H7 (cell line): ENCODE data around the gene SHROOM1. TPM values are rescaled to one million over a fixed set of nuclear protein-coding genes. Genes with fewer than 3 reads are reported as not detected.
A peak's percentile ranks its signal among the peaks of the same experiment; 100 is the strongest.

Experiments
- DNase-seq: peaks from one replicate; pipeline ENCODE4 v3.0.0; 2012
- H3K27me3 ChIP-seq: 2 replicates; pipeline ENCODE4 v1.6.0; 2011; ENCODE audit warnings: mild to moderate bottlenecking, low read length; ENCODE audit not compliant: control insufficient read depth, insufficient read depth
- H3K36me3 ChIP-seq: replicated peaks from 2 replicates; pipeline ENCODE4 v1.5.1; 2011; ENCODE audit warnings: low read length; ENCODE audit not compliant: control insufficient read depth, insufficient read depth
- H3K4me3 ChIP-seq: 2 replicates; pipeline ENCODE4 v1.5.1; 2011; ENCODE audit warnings: low read depth, mild to moderate bottlenecking, control low read depth, low read length, moderate library complexity; ENCODE audit not compliant: insufficient read depth
- total RNA-seq: library from RNA; depleted of rRNA; stranded (reverse); fragments of >200 nt; shearing (Covaris generic); gene quantifications from 2 replicates; pipeline ENCODE4 v1.2.3, GENCODE V29; 2014; rRNA removed

SHROOM1 gene, protein sequence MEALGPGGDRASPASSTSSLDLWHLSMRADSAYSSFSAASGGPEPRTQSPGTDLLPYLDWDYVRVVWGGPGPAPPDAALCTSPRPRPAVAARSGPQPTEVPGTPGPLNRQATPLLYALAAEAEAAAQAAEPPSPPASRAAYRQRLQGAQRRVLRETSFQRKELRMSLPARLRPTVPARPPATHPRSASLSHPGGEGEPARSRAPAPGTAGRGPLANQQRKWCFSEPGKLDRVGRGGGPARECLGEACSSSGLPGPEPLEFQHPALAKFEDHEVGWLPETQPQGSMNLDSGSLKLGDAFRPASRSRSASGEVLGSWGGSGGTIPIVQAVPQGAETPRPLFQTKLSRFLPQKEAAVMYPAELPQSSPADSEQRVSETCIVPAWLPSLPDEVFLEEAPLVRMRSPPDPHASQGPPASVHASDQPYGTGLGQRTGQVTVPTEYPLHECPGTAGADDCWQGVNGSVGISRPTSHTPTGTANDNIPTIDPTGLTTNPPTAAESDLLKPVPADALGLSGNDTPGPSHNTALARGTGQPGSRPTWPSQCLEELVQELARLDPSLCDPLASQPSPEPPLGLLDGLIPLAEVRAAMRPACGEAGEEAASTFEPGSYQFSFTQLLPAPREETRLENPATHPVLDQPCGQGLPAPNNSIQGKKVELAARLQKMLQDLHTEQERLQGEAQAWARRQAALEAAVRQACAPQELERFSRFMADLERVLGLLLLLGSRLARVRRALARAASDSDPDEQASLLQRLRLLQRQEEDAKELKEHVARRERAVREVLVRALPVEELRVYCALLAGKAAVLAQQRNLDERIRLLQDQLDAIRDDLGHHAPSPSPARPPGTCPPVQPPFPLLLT
- total RNA-seq: 1.3 and 4.0 TPM in 2 replicates

DNA sequence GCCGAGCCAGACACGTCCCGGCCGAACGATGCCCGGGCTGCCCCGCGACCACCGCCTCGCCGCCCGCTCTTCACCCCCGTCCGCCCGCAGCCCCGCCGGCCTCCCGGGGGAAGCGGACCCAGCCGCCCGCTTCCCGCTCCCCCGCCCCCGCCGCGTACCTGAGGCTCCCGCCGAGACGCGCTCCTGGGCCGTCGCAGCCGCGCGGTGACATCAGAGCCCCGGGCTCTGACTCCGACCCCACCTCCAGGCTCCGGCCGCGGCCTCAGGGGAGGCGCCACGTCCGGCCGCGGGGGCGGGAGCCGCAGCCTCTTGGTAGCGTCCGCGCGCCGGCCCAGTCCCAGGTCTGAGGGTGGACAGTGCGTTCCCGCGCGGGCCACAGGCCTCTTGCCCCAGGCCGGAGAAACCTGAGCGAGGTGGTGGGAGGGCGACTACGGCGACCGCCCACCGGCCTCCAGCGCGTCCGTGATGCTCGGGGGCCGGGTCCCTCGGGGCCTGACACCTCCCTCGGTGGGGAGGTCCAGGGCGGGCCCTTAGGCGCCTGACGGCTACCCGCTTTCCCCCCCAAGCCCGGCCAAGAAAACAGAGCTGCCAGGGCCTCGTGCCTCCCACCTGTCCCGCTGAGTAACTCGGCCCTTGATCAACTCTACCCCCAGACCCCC lies at the start of gene SHROOM1:
Gene SHROOM1 (minus strand): TSS at position 212 of the 659 bp plus-strand sequence. CDS start 4,507 bp downstream, outside the sequence.
- Histone ChIP-seq H3K4me3 (peak within 1 kb of the TSS; percentile 59), H3K27me3 (peaks cover 56% of the 10 kb centered on the region), H3K36me3 (no peaks in the 10 kb centered on the region)
- DNase-seq: peak; percentile 92

DNA sequence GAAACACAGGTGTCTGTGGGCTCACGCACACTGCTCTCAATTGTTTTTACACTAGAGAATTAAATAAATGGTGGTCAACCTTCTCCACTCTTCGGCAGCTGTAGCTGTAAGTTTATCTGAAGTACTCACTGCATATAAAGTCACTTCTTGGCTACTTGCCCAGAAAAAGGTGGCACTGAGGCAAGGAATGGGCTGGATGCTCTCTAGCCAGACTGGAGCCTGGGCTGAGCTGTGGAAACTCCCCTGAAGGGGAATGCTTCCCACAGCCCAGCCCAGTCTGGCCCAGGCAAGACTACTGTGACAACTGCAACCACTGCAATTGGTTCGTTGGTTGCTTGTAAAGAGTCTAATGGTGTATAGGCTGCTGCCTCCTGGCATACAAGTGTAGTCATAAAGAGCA lies 47.5 kb upstream of the SHROOM1 start:
- DNase-seq: no peak
- Histone ChIP-seq H3K36me3 (peaks cover 13% of the 10 kb centered on the region), H3K27me3 (no peaks in the 10 kb centered on the region), H3K4me3 (no peak overlapping the region)

DNA sequence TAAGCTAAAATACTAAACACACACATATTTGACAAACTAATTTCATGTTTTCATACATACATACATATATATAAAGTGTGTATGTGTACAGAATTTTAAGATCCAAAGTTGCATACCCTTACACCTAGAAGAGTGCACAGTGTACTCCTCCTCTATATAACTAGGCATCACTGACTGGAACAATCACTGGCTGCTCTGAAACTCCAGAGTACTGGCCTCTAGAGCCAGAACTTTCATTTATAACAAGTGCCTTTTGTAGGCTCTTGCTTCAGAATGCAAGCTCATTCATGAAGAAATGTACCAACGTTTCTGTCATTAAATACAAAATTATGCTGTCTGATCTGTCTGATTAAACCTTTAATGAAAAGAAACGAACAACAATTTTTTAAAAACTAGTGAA lies 47.0 kb upstream of the SHROOM1 start:
- no peaks in the 10 kb centered on the region for H3K27me3 ChIP-seq
- no peak overlapping the region for H3K4me3 ChIP-seq
- peaks cover 13% of the 10 kb centered on the region for H3K36me3 ChIP-seq
- DNase-seq: no peak

DNA sequence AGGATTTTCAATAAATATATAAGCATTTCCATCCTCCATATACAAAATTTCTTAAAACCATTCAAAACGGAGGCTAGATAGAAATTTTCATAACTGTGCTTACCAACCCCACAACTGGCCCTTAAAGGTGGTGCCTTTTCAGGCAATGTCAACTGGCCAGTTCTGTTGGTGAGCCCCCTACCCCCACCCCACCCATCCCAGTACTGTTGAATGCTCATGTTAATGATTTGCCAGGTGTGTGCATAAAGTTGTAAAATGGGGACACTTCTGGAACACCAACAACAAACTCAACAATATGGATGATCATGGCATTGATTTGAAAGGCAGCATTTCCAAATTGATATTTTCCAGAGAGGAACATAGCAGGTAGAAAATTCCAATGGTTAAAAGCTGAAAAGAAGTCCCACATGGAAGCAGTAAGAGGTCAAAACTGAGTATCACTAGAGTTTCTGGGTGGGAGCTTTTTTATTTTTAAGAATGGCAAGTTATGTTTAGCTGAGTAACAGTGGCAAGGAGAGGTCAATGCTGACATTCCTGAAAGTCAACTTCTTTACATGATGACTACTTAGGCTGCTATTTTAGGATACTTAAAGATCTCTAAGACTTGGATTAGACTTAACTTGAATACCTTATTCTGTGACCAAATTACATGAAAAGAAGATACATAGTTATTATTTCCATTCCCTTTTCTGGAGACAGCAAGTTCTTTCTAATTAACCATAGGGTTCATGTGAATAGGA lies 45.7 kb upstream of the SHROOM1 start:
- DNase-seq: no peak

DNA sequence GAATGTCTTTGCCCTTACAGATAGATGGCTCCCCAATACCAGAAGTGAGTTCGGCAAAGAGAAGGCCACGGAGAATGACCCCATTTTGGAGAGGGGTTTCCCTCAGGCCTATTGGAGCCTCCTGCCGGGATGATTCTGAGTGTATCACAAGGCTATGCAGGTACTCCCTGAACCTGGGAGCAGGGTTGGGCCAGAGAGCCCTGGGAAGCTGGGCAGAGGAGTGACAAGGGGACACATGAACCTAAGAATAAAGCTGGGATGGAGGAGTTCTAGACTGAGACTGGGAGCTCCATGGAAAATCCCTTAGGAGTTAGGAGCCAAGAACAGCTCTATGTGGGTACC lies 43.5 kb upstream of the SHROOM1 start:
- DNase-seq: no peak
- Histone ChIP-seq H3K27me3 (no peaks in the 10 kb centered on the region), H3K4me3 (no peak overlapping the region), H3K36me3 (peaks cover 3% of the 10 kb centered on the region)

More for the DNA sequence above, 45.7 kb upstream of the SHROOM1 start:
- Histone ChIP-seq H3K36me3 (peaks cover 9% of the 10 kb centered on the region), H3K4me3 (no peak overlapping the region), H3K27me3 (no peaks in the 10 kb centered on the region)

DNA sequence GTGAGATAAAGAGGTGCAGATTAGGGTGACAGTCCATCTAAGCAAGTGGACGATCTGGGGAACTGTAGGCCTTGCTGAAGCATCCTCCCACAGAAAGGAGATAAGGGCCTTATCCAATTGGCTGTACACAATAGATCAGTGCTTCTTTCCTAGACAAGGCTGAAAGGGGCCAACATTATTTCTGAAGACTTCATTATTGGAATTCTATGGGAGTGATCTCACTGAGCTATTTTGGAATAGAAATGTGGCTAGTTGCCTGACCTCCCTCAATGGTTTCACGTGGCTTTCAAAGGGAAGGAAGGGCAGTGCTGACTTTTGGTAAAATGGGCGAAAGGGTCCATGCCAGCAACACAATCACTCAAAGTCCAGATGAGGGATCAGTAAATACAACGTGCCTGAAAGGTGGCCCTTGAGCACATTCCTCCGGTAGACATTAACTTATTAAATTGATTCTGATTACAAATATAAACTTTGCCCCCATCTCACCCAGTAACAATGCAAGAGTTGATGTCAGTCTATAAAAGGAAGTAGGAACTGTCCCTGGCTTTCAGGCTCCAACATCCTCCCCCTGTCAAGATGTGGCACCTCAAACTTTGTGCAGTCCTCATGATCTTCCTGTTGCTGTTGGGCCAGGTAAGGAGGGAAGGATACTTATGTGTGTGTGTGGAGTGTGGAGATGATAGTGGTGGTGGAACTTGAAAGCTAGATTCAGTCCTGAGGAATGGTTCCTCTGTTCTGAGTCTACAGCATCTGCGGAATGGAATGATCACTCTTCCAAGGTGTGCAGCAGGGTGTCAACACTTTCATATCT lies 42.9 kb upstream of the SHROOM1 start, which contains the start of gene LEAP2:
Gene LEAP2 (plus strand): TSS at position 550 of the 811 bp plus-strand sequence. CDS start 27 bp downstream, at position 577.
- Histone ChIP-seq H3K4me3 (no peak within 1 kb of the TSS), H3K36me3 (peaks cover 5% of the 10 kb centered on the region), H3K27me3 (no peaks in the 10 kb centered on the region)
- no peak for DNase-seq

DNA sequence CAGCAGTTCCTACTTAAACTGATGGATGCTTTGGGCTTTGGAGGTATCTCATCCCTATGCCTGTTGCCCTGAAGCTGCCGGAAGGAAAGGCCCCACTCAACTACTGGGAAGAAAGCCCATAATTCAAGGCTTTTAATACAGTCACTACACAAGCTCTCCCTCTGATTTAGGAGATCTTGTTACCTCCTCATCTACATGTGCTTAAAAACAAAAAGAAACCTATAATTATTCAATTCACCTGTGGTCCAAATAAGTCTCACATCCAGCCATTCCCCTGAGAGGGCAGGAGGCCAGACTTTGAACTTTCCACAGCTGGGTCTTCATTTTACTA lies 42.3 kb upstream of the SHROOM1 start:
- Histone ChIP-seq H3K4me3 (no peak overlapping the region), H3K36me3 (peaks cover 6% of the 10 kb centered on the region), H3K27me3 (no peaks in the 10 kb centered on the region)
- no peak for DNase-seq

DNA sequence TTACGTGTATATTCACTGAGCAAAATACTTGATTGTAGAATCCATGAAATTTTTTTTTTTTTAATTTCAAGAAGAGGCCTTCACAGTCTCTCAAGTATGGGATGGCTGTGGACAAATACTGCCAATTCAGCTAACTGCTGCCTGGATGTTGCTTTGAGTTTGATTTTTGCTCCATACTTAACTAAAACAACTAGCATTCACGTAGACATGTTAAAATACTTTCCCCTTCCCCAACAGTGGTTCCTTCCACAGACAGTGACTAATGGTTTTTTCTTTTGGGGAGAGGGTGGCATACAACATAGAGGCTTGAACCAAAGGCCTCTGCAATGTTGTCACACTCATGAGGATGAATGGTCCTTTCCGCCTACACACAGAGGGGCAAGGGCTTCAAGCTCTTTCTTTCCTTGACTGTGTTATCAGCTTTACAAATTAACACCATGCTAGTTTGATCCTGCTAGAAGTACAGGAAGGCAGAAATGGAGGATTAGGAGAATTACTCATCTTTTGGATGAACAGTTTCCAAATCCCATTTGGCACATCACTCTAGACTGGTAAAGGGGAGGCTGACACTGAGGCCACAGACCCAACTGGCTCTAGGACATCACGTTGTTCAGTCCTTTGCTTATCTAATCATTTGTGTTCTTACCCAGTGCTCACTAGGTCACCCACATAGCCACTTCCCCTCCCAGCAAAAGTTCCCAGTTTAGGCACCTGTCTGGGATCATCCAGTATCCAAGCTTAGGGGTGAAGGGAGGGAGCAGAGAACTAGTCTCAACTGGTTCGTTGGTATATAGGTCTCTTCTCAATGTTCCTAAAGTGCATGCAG lies 41.2 kb upstream of the SHROOM1 start:
- Histone ChIP-seq H3K36me3 (peaks cover 9% of the 10 kb centered on the region), H3K27me3 (no peaks in the 10 kb centered on the region)
- DNase-seq: no peak

DNA sequence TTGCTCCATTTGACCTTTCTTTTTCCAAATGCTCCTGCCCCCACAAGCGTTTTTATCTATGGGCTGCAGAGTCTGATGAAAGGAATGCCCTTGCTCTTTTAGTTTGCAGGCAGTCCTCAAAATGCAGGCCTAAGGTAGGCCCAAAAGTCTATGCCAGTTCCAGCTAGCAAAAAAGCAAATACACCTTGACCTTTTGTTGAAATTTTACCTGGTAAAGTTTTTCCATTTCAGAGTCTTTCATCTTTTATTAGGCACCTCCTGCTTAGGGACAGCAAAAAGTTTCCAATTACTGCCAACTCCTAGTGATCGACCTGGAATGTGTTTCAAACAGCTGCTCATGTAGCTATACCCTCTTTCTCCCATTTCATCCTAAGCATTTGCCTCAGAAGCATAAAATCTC lies 40.4 kb upstream of the SHROOM1 start:
- H3K27me3 ChIP-seq: no peaks in the 10 kb centered on the region
- H3K36me3 ChIP-seq: peaks cover 8% of the 10 kb centered on the region
- no peak for DNase-seq
- H3K4me3 ChIP-seq: no peak overlapping the region

More for the DNA sequence above, 41.2 kb upstream of the SHROOM1 start:
- no peak overlapping the region for H3K4me3 ChIP-seq

DNA sequence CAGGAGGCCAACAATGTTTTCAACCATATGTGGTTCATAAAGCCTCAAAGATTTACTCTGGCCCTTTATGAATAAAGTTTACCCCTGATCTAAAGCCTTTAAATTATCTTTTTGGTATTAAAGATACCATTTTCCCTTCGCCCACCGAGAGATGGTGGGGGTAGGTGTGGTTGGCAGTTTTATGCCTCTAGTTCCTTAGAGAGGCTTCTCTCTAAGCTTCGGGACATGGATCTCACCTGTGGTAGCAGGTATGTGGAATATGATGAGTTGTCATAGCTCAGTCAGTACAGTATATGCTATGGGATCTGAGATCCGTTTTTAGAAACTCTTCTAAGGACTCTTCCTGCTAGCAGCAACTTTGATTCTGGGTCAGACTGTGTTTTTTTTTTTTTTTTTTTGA lies 38.3 kb upstream of the SHROOM1 start:
- DNase-seq: no peak
- peaks cover 8% of the 10 kb centered on the region for H3K36me3 ChIP-seq

DNA sequence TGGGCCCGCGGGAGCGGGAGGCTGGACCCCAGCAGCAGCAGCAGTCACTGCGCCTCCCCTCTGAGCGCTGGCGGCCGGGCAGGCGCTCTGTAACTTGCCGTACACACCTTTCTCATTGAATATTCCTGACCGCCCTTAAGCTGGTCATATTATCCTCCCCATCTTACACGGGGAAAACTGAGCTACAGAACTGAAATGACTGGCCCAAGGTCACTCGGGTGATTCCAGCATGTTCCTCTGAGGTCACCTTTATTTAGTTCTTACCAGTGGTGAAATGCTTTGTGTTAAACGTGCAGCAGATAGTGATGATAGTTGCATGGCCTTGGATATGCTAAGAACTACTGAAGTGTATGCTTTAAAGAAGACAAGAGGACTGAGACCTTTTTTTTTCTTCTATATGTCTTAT lies 36.6 kb upstream of the SHROOM1 start:
- DNase-seq: no peak
- Histone ChIP-seq H3K4me3 (peak overlapping the region; percentile 95), H3K36me3 (peaks cover 8% of the 10 kb centered on the region), H3K27me3 (no peaks in the 10 kb centered on the region)

More for the DNA sequence above, 38.3 kb upstream of the SHROOM1 start:
- H3K4me3 ChIP-seq: no peak overlapping the region
- H3K27me3 ChIP-seq: no peaks in the 10 kb centered on the region

DNA sequence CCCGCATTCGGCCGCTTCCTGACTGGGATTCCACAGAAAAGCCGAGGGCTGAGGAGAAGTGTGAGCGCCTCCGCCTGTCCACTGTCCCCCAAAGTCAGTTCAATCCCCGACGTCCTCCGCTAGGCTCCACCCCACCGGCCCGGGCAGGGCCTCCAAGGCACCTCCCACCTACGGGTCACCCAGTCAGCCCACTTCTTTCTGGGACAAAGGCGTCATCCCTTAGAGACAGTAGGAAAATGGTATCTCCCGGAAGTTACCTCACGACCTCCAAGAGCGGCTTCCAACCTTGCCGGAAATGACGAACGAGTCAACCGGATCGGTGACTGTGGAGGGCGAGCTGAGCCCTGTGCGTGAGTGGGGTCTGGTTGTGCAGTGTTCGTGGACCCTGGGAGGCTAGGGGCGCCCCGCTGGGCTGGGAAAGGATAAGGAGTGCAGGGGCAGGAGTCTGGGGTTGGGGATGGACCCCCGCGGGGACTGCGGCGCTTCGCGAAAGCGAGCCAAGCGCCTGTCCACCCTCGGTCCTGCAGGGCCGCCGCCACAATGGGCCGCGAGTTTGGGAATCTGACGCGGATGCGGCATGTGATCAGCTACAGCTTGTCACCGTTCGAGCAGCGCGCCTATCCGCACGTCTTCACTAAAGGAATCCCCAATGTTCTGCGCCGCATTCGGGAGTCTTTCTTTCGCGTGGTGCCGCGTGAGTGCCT lies 36.0 kb upstream of the SHROOM1 start, which contains the start of the genes GDF9 and UQCRQ:
Gene GDF9 (minus strand): TSS at position 128 of the 704 bp plus-strand sequence. CDS start 1,936 bp downstream, outside the sequence.
Gene UQCRQ (plus strand): TSS at position 301 of the 704 bp plus-strand sequence. CDS start 240 bp downstream, at position 541.
- peak; percentile 97 for DNase-seq
- peak within 1 kb of the TSS; percentile 95 for H3K4me3 ChIP-seq
- H3K27me3 ChIP-seq: no peaks in the 10 kb centered on the region; the same call in 1 of the 2 replicates
- H3K36me3 ChIP-seq: peaks cover 8% of the 10 kb centered on the region
